PFSK-1 (cell line): ENCODE results near the gene CPA1.

ENCODE experiments used
- FOXP2 ChIP-seq: optimal IDR thresholded peaks from 2 replicates; pipeline ENCODE3; 2011; ENCODE audit warnings: borderline replicate concordance, control low read depth, inconsistent platforms; ENCODE audit not compliant: insufficient read depth; ENCODE audit errors: extremely low read length, extremely low read depth
- POLR2AphosphoS5 ChIP-seq: IDR thresholded peaks from 2 replicates; pipeline ENCODE4 v1.6.1; 2012; ENCODE audit warnings: low read depth, mild to moderate bottlenecking, control low read depth, low read length, moderate library complexity
- SIN3A ChIP-seq: IDR thresholded peaks from 2 replicates; pipeline ENCODE4 v1.6.1; 2012; ENCODE audit warnings: mild to moderate bottlenecking, low read length, moderate library complexity, borderline replicate concordance; ENCODE audit not compliant: insufficient read depth
- TAF1 ChIP-seq: IDR thresholded peaks from 2 replicates; pipeline ENCODE4 v1.6.1; 2012; ENCODE audit warnings: low read length, control low read depth, borderline replicate concordance; ENCODE audit not compliant: insufficient read depth
- TF ChIP-seq, protein P1 (sequence below), 2 experiments: IDR thresholded peaks; 2 replicates each; pipeline versions ENCODE4 v1.6.1 to v1.8.0; 2011 to 2012; ENCODE audit warnings: low read depth in 2 of 2, low read length in 2 of 2, control low read depth in 1 of 2, inconsistent platforms in 1 of 2, mild to moderate bottlenecking in 1 of 2, moderate library complexity in 1 of 2; ENCODE audit not compliant: insufficient read depth in 1 of 2

CPA1 gene

DNA sequence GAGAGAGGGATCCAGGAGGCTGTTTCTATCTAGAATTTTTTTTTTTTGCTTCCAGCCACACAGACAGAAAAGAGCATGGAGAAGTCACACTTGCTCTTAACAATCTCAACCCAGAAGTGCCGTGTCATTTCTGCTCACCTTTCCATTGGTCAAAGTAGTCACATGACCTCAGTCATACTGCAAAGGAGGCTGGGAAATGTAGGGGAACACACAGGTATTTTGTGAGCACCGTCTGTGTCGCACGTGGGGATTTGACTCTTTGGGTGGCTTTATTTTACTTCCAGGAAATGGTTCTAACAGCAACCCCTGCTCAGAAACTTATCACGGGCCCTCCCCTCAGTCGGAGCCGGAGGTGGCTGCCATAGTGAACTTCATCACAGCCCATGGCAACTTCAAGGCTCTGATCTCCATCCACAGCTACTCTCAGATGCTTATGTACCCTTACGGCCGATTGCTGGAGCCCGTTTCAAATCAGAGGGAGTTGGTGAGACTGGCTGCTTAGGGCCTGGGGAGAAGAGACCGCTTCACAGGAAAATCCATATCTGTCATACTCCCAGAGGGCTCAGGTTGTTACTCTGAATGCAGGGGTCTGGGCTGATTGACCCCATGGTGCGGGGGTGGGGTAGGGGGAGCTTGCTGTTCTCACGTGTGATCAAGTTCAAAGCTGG lies 13.1 kb upstream of the CPA1 start:
- TF ChIP-seq, protein P1, sequence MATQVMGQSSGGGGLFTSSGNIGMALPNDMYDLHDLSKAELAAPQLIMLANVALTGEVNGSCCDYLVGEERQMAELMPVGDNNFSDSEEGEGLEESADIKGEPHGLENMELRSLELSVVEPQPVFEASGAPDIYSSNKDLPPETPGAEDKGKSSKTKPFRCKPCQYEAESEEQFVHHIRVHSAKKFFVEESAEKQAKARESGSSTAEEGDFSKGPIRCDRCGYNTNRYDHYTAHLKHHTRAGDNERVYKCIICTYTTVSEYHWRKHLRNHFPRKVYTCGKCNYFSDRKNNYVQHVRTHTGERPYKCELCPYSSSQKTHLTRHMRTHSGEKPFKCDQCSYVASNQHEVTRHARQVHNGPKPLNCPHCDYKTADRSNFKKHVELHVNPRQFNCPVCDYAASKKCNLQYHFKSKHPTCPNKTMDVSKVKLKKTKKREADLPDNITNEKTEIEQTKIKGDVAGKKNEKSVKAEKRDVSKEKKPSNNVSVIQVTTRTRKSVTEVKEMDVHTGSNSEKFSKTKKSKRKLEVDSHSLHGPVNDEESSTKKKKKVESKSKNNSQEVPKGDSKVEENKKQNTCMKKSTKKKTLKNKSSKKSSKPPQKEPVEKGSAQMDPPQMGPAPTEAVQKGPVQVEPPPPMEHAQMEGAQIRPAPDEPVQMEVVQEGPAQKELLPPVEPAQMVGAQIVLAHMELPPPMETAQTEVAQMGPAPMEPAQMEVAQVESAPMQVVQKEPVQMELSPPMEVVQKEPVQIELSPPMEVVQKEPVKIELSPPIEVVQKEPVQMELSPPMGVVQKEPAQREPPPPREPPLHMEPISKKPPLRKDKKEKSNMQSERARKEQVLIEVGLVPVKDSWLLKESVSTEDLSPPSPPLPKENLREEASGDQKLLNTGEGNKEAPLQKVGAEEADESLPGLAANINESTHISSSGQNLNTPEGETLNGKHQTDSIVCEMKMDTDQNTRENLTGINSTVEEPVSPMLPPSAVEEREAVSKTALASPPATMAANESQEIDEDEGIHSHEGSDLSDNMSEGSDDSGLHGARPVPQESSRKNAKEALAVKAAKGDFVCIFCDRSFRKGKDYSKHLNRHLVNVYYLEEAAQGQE (IDR thresholded peaks at IDR 0.05; ENCODE audit: insufficient read depth in 1 of 2, low read depth in 2 of 2, low read length in 2 of 2): no peak
- TF ChIP-seq FOXP2 (no peak), TAF1 (no peak), SIN3A (no peak), POLR2AphosphoS5 (no peak)

DNA sequence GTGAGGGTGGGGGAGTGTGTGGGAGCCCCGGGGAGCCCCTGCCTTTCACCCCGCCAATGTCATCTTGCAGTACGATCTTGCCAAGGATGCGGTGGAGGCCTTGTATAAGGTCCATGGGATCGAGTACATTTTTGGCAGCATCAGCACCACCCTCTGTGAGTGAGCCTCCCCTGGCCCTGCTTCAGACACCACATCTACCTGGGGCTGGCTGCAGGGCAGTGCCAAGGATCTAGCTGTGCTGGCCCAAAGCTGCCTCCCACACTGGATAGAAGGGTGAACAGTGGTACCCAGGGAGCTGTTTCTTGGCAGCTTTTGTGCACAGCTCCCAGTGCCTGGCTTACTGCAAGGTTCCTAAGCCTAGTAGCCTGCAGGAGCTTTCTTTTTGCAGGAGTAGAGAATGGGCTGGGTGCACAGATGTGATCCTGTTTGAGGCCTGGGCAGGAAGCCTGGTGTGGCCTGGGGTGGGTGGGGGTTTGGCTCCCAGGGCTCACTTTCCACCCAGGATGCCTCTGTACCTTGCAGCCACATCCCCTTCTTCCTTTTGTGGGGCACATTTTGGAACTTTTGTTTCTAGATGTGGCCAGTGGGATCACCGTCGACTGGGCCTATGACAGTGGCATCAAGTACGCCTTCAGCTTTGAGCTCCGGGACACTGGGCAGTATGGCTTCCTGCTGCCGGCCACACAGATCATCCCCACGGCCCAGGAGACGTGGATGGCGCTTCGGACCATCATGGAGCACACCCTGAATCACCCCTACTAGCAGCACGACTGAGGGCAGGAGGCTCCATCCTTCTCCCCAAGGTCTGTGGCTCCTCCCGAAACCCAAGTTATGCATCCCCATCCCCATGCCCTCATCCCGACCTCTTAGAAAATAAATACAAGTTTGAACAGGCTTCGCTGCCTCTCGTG lies 12.2 kb upstream of the CPA1 start:
- TF ChIP-seq, protein P1 (IDR thresholded peaks at IDR 0.05; ENCODE audit: insufficient read depth in 1 of 2, low read depth in 2 of 2, low read length in 2 of 2): no peak
- no peak for TF ChIP-seq TAF1
- TF ChIP-seq FOXP2: no peak
- TF ChIP-seq SIN3A: no peak
- TF ChIP-seq POLR2AphosphoS5: no peak

DNA sequence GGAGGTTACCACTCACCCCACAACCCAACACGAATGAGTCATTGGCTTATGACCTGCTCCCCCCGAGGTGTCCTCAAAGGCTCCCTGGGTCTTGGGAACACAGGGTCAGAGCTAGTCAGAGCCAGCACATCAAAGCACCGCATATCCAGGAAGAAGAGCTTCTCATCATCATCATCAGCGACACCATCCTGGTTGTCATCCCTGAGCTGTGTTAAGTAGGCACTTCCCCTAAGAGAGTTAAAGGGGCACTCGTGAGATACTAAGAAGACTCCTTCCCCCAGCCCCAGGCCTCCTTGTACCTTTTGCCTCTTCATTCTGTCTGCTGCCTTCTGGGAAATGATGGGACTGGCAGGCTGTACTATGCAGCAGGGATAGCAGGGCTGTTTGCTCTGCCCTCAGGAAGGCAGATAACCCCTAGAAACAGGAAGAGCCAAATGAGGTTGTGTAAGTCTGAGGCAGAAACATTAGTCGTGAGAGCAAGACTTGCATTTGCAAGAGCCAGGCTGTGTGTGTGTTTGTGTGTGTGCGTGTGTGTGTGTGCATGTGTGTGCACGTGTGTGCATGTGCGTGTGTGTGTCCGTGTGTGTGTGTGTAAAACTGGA lies 11.1 kb upstream of the CPA1 start:
- TF ChIP-seq TAF1: no peak
- no peak for TF ChIP-seq POLR2AphosphoS5
- no peak for TF ChIP-seq FOXP2

DNA sequence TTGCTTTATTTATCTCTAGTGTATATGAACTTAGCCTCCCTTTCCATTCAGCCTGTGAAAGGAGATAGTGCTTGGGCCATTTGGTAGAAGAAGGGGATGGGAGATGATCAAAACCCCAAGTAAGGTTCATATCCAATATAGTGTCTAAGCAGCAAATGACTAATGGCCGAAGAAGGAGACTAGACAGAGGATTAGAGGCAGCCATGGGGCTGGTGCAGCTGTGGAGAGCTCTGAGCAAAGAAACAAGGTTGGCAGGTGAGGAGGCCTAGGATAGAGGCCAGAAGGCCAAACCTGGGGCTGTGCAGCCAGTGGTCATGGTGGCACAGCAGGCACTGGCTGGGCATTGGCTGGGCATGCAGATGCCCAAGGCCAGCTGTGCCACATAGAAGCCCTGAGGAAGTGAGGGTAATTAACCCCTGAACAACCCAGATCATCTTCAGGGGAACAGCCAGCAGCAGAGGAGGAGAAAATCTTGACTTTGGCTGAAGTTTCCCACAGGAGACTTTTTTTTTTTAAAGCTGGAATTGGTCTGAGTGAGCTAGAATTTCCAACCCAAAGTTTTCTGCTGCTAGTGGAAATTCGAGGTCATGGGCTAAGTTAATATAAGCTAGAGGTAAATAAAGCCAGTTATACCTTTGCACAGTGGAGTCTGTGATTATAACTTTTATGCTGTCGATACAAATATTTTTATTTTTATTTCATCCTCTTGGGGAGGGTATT lies 10.3 kb upstream of the CPA1 start:
- TF ChIP-seq FOXP2 (no peak), TAF1 (no peak), SIN3A (no peak), POLR2AphosphoS5 (no peak)
- TF ChIP-seq, protein P1 (IDR thresholded peaks at IDR 0.05; ENCODE audit: insufficient read depth in 1 of 2, low read depth in 2 of 2, low read length in 2 of 2): no peak

DNA sequence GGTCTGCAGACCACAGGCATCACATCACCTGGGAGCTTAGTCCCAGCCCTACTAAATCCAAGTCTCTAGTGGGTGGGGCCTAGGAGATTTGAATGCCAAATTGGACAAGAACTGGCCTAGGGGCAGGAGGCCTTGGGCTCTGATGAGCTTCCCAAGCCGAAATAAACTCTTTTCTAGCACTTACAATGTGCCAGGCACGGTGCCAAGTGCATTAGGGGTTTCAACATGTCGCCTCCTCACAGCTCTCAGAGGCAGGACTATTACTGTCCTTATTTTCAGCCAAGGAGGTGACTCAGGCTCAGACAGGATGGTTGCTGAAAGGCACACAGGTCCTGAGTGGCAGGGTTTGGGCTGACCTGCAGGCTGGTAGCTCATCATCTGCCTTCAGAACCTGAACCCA lies 9.2 kb upstream of the CPA1 start:
- TF ChIP-seq POLR2AphosphoS5 (no peak), SIN3A (no peak), FOXP2 (no peak), TAF1 (no peak)
- TF ChIP-seq, protein P1 (IDR thresholded peaks at IDR 0.05; ENCODE audit: insufficient read depth in 1 of 2, low read depth in 2 of 2, low read length in 2 of 2): no peak
